GM21786 (cell line): Measurements from ENCODE around the gene LYRM4.

Experiments used
- ATAC-seq: cut with Tn5 transposase; IDR thresholded peaks from one replicate; pipeline ENCODE4 v1.9.1; 2021; ENCODE audit not compliant: unreplicated experiment

LYRM4 gene

GRCh38 chr6:5178806-5179205 is 81.9 kb downstream of the LYRM4 start:
- no peak for ATAC-seq

GRCh38 chr6:5175635-5176034 is 85.1 kb downstream of the LYRM4 start:
- ATAC-seq: no peak

GRCh38 chr6:5174756-5175549 is 85.8 kb downstream of the LYRM4 start:
- ATAC-seq: no peak

GRCh38 chr6:5174244-5174643 is 86.5 kb downstream of the LYRM4 start:
- peak; percentile 97 for ATAC-seq

GRCh38 chr6:5173810-5174209 is 86.9 kb downstream of the LYRM4 start:
- ATAC-seq: peak; percentile 19

GRCh38 chr6:5172897-5173474 is 87.8 kb downstream of the LYRM4 start:
- no peak for ATAC-seq

- ATAC-seq: no peak
These were observed 88.6 kb downstream of the LYRM4 start for GRCh38 chr6:5172041-5172653.

- ATAC-seq: no peak
These were observed 93.2 kb downstream of the LYRM4 start for GRCh38 chr6:5167501-5167900.

GRCh38 chr6:5164092-5164491 is 96.7 kb downstream of the LYRM4 start:
- ATAC-seq: no peak

- ATAC-seq: no peak
These were observed 97.5 kb downstream of the LYRM4 start for GRCh38 chr6:5163247-5163646.

- ATAC-seq: no peak
These were observed 98.4 kb downstream of the LYRM4 start for GRCh38 chr6:5162355-5162754.

GRCh38 chr6:5160206-5160605 is 100.5 kb downstream of the LYRM4 start:
- no peak for ATAC-seq

GRCh38 chr6:5159162-5159561 is 101.6 kb downstream of the LYRM4 start:
- no peak for ATAC-seq

GRCh38 chr6:5158180-5158579 is 102.6 kb downstream of the LYRM4 start:
- ATAC-seq: no peak

- ATAC-seq: no peak
These were observed 103.1 kb downstream of the LYRM4 start for GRCh38 chr6:5157621-5158138.

GRCh38 chr6:5156627-5157026 is 104.1 kb downstream of the LYRM4 start:
- no peak for ATAC-seq

- no peak for ATAC-seq
These were observed 104.8 kb downstream of the LYRM4 start for GRCh38 chr6:5155906-5156305.

GRCh38 chr6:5153186-5153585 is 107.6 kb downstream of the LYRM4 start:
- no peak for ATAC-seq

- ATAC-seq: no peak
These were observed 108.3 kb downstream of the LYRM4 start for GRCh38 chr6:5152460-5152859.

GRCh38 chr6:5151955-5152401 is 108.8 kb downstream of the LYRM4 start:
- no peak for ATAC-seq

- no peak for ATAC-seq
These were observed 109.3 kb downstream of the LYRM4 start for GRCh38 chr6:5151360-5151954.
